Activated CD4-positive, alpha-beta T cell treated with anti-CD3 and anti-CD28 coated beads, Interleukin-2, amount 50 U/mL, for 4 hours (primary cell): Measurements from ENCODE around the gene NBEAL2.
"Not testable (repeated sequence)": the region's sequence is repeated elsewhere in the genome, so short reads cannot be mapped to it uniquely, and the experiment has no call there.

Experiments
- DNase-seq, 2 experiments: peaks; one replicate each; pipeline ENCODE4 v3.0.0-alpha.2; 2020

The NBEAL2 gene

GRCh38 chr3:47013231-47013630, 33.8 kb downstream of the NBEAL2 start:
- DNase-seq = no peak

- no peak for DNase-seq
Measured at GRCh38 chr3:47014036-47014435, 34.6 kb downstream of the NBEAL2 start.

GRCh38 chr3:47015151-47015550, 35.7 kb downstream of the NBEAL2 start:
- DNase-seq = no peak

- no peak for DNase-seq
Measured at GRCh38 chr3:47016086-47016933, 36.8 kb downstream of the NBEAL2 start.

GRCh38 chr3:47016934-47017435, 37.5 kb downstream of the NBEAL2 start:
- DNase-seq = no peak

GRCh38 chr3:47017504-47018268, 38.2 kb downstream of the NBEAL2 start:
- DNase-seq = no peak

GRCh38 chr3:47018269-47018611, 38.8 kb downstream of the NBEAL2 start:
- DNase-seq = no peak

- DNase-seq = no peak
Measured at GRCh38 chr3:47019201-47019600, 39.7 kb downstream of the NBEAL2 start.

- no peak for DNase-seq
Measured at GRCh38 chr3:47020311-47020710, 40.8 kb downstream of the NBEAL2 start.

GRCh38 chr3:47022641-47023071, 43.2 kb downstream of the NBEAL2 start:
- no peak for DNase-seq

GRCh38 chr3:47024932-47025331, 45.5 kb downstream of the NBEAL2 start:
- DNase-seq = no peak

- not testable (repeated sequence) for DNase-seq
Measured at GRCh38 chr3:47026432-47026831, 47.0 kb downstream of the NBEAL2 start.

- no peak for DNase-seq
Measured at GRCh38 chr3:47028146-47028545, 48.7 kb downstream of the NBEAL2 start.

GRCh38 chr3:47028667-47029066, 49.2 kb downstream of the NBEAL2 start:
- DNase-seq = no peak

GRCh38 chr3:47031041-47031440, 51.6 kb downstream of the NBEAL2 start:
- not testable (repeated sequence) for DNase-seq

- DNase-seq = no peak
Measured at GRCh38 chr3:47034868-47035489, 55.5 kb downstream of the NBEAL2 start.

- no peak for DNase-seq
Measured at GRCh38 chr3:47035645-47036044, 56.2 kb downstream of the NBEAL2 start.

GRCh38 chr3:47036145-47036544, 56.7 kb downstream of the NBEAL2 start:
- DNase-seq = no peak

- not testable (repeated sequence) for DNase-seq
Measured at GRCh38 chr3:47037302-47037701, 57.8 kb downstream of the NBEAL2 start.

- no peak for DNase-seq
Measured at GRCh38 chr3:47041114-47041513, 61.6 kb downstream of the NBEAL2 start.

- no peak for DNase-seq
Measured at GRCh38 chr3:47042231-47042791, 62.8 kb downstream of the NBEAL2 start.

- no peak for DNase-seq
Measured at GRCh38 chr3:47047069-47047468, 67.6 kb downstream of the NBEAL2 start.

GRCh38 chr3:47047673-47048072, 68.2 kb downstream of the NBEAL2 start:
- DNase-seq = no peak
